Measurements from ENCODE around the gene RAPGEF2.

- TF ChIP-seq ELF4 (IDR thresholded peaks at IDR 0.05), result no peak
- no peak for TF ChIP-seq BHLHE40 (IDR thresholded peaks at IDR 0.05; ENCODE audit: borderline replicate concordance)
- no peak for TF ChIP-seq SP1 (IDR thresholded peaks at IDR 0.05)
- no peak for TF ChIP-seq FOXA1 (IDR thresholded peaks at IDR 0.05)
- TF ChIP-seq SUZ12 (IDR thresholded peaks at IDR 0.05), result no peak
- no peak for TF ChIP-seq NFRKB (IDR thresholded peaks at IDR 0.05)
- TF ChIP-seq FOXK2 (IDR thresholded peaks at IDR 0.05), result no peak
- no peak for TF ChIP-seq FOXM1 (IDR thresholded peaks at IDR 0.05; ENCODE audit: borderline replicate concordance)
- TF ChIP-seq, protein P1, sequence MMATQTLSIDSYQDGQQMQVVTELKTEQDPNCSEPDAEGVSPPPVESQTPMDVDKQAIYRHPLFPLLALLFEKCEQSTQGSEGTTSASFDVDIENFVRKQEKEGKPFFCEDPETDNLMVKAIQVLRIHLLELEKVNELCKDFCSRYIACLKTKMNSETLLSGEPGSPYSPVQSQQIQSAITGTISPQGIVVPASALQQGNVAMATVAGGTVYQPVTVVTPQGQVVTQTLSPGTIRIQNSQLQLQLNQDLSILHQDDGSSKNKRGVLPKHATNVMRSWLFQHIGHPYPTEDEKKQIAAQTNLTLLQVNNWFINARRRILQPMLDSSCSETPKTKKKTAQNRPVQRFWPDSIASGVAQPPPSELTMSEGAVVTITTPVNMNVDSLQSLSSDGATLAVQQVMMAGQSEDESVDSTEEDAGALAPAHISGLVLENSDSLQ (IDR thresholded peaks at IDR 0.05), result no peak
- no peak for TF ChIP-seq CTBP1 (IDR thresholded peaks at IDR 0.05; ENCODE audit: borderline replicate concordance)
- no peak for TF ChIP-seq TARDBP (IDR thresholded peaks at IDR 0.05)
- no peak for TF ChIP-seq LEF1 (IDR thresholded peaks at IDR 0.05; ENCODE audit: borderline replicate concordance)
- no peak for TF ChIP-seq HDGF (IDR thresholded peaks at IDR 0.05; ENCODE audit: borderline replicate concordance)
- TF ChIP-seq L3MBTL2 (conservative IDR thresholded peaks at IDR 0.05), result no peak
Observed at GRCh38 chr4:159239629-159240028, 136.8 kb downstream of the RAPGEF2 start.
